HT1080 (cell line): Measurements from ENCODE around the gene MBNL1. TPM values are rescaled to one million over a fixed set of nuclear protein-coding genes. Genes with fewer than 3 reads are reported as not detected.

Experiments used
- DNase-seq: peaks from one replicate; pipeline ENCODE4 v3.0.0-alpha.2; 2015; ENCODE audit warnings: low read depth
- total RNA-seq: library from RNA; depleted of rRNA; stranded (reverse); fragments of >200 nt; shearing (Covaris generic); gene quantifications from 2 replicates; pipeline ENCODE4 v1.2.3, GENCODE V29; 2014

The MBNL1 gene
- total RNA-seq, 1 experiment from 2014 or later = 295 TPM

DNA sequence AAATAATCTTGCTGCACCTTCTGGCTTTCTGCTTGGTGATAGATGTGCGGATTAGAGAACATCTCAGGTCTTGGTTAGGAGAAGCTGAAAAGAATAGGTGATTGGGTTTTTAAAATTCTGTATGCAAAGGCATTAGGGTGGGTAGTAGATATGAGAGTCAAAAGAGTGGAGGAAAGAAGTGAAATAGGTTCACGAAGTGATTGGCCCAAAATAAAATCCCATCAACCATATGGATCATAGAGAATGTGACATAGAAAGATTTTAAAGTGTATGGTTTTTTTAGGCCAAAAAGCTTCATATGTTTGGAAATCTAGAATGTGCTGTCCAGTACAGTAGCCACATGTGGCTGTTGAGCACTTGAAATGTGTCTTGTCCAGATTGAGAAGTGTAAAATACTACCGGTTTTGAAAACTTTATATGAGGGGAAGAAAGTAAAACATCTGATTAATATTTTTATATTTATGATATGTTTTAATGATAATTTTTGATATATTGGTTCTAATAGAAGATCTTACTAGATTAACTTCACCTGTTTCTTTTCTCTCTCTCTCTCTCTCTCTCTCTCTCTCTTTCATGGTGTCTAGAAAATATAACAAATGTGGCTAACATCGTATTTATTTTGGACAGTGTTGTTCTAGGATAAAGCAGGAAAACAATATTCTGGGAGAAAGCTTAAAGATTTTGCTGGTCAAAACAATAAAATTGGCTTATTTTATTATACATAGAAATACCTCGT is 2.9 kb downstream of the MBNL1 start:
- DNase-seq = no peak

DNA sequence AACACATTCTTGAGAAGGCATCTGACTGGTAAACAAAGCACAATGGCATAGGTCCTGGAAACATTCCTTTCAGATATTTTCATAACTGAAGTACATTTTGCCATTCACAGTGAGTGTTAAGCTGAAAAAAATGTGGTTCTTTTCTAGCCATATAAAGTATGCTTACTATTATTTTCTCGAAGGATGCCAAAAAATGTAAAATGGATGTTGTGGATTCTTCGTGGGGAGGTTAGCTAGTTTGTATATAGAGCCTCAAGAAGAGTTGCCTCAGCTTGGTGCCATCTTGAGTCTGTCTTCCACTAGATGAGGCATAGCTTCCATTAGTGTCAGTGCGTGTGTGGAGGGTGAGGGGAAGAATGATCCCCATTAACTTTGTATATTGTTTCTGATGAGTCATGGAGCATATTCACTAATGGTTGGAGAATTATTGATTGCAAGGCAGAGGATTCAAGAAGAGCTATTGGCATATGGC is 4.1 kb downstream of the MBNL1 start:
- no peak for DNase-seq

DNA sequence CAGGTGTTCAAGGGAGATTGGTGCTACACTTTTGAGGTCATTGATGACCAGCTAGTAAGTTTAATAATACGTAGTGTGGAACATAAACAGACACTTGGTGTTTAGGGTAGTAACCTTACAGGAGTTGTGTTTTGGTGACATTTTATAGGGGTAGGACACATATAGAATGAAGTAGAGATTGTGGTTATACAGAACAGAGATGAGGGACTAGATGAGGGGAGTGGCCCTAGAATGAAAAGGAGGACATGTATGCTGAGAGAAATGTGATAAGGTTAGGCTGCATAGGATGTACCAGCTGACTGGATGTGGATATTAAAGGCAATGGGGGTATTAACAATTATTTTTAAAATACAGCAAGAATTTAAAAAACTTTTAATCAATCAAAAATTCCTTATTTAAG is 8.0 kb downstream of the MBNL1 start:
- DNase-seq = no peak

DNA sequence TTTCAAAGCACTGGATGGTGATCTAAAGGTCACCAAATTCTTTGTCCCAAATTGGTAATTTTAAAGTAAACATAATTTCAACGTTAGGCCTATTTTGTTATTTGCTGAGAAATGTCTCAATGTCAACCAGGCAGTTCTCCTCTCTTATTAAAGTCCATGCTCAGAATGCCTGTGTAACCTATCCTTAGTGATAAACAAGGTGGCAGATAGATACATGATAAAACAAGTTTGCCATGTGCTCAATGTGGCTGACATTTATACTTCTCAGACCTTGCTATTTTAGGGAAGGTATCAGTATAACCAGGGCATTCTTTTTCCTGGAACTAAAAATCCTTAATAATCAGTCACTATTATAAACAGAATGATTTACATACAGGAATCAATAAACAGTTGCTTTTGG is 8.5 kb downstream of the MBNL1 start:
- no peak for DNase-seq

DNA sequence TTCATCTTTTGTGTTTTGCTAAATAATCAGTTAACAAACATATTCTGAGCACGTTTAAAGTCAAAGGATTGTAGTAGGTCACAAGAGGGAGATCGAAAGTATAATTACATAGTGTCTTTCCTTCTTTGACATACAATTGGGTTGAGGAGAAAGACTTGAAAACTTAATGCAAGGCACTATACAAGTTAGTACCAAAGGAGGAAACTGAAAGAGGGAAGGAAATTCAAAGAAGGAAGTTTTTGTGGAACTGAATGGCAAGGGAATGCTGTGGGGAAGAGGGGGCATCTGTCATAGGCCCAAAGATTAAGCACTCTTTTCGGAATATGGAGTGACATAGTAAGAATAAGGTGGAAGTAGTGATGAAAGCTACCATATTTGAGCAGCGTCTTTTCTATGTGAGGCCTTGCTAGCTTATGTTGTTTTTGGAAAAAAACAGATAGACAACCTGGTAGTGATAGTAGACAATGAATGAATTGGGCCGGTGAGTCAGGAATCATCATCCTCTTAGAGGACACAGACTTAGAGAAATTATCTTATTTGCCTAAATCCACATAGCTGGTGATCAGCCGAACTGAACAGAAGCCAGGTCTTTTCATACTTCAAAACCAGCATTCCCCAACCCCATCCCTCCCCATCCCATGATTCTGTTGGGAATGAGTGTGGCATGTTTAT is 10.2 kb downstream of the MBNL1 start:
- DNase-seq = no peak

DNA sequence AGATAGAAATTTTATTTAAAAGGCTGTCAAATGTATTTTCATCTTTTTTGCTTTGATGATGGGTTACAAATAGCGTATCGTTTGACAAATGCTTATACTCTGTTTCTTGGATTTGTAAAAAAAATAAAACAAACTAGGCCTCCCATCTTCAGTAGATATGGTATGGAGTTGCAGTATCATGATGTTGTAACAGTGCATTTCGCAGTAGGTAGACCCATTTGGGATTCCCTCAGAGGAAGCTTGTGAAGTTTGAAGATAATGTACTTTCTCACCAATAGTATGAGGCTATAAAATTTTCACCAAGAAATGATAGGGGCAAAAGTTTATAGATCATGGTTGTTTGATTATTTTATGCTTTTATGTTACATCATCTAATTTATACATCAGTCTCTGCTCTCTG is 10.8 kb downstream of the MBNL1 start:
- DNase-seq = no peak

DNA sequence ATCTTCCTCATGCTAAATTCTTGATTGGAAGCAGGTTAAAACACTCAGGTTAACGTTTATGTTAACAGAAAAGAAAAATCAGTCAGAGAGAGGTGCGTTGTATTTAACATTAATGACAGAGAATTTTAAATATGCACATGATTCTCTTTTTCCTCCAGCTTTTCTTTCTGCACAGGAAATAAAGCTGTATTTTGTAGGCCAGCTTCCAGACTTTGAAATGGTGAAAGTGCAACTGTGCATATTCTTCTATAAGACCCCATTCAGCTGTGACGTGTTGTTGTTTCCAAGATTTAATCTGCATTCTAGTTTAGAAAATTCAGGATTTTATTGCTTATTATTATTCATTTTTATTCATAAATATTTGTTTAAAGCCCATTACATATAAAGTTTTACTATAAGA is 11.8 kb downstream of the MBNL1 start:
- no peak for DNase-seq

DNA sequence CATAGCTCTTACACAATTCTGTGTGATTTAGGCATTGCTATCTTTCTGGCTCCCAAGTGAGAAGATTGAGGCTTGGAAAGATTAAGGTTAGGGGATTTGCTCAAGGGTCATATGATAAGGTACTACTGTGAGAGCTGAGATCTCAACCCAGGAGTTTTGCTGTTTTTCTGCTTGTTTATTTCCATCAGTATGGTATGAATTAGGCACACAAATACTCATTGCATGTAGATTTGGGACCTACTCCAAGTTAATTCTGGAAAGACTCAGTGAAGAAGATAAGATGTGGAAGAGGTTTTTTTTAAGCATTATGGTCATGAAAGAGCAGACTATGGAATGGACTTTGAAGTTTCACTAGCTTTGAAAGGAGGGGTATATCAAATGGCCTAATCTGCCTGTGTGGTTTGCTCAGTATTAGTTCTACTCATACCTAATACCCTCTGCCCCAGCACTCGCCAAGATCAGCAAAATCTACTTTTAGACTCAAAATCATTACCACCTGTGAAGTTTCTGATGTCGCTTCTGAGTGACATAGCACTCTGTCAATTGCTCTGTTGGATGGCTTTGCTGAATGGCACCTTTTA is 12.5 kb downstream of the MBNL1 start:
- no peak for DNase-seq

DNA sequence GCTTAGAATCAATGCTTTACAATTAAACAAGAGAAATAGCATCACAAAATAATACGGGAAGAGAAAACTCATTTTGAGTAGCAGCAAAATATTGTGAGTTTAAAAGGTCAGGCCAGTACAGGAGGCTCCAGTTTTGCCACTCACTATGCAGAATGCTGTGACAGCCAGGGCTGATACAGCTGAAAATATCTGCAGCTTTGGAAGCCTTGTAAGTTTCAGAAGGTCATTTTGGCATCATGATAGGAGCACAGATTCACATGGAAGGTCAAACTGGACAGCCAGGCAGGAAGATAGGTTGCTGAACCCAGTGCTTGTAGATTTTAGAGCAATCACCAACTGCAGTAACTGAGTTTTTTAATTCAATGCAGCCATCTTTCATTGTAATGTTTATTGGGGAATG is 14.1 kb downstream of the MBNL1 start:
- no peak for DNase-seq

DNA sequence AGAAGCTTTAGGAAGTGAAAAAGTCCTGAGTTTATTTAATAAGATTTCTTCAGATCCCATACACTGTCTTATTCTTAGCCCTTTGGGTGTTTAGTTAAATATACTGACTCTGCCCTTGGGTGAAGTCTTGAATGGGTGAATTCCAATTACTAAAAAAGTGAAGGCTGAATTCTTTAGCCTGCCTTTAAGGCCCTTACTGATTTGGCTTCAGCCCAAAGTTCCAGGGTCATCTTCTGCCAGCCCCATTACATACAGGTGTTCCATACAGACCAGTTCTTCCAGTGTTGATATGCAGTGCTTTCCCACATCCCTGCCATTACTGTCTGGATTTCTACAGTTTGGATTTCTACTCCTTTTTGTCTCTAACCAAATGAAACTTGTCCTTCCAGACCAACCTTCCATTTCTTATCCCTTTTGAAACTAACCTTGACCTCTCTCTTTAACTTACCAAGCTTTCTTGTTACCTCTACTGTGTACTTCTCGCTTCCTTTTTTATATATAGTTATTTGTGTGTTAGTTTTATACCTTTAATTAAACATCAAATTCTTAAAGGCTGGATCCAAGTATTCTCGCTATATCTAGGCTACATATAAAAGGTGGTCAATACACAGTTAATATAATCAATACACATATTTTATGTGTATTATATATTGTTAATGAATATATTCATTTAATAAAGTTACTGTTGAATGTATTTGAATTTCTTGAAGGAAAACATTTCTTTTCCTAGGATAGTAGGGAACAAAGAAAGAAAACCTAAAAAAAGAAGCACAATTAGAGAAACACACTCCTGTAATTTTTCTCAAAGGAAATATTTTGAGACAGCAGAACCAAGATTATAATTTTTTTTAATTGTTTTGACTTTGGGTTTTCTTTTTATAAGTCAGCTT is 15.0 kb downstream of the MBNL1 start:
- no peak for DNase-seq

DNA sequence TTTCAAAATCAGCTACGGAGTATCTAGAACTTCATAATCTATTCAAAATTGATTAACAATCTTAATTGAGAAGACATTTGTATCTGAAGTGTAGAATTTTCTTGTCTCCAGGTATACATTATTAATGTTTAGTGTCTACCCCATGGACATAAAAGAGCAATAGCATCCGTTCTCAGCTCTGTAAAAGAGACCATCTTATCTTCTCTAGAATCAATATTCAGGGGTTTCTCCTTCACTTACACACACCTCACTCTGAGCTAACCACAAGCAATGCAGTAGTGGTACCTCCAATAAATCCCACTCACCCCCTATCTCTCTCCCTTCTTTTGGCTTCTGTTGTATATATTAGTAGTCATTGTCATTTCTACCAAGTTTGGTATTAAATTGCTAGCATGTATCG is 16.2 kb downstream of the MBNL1 start:
- DNase-seq = no peak

DNA sequence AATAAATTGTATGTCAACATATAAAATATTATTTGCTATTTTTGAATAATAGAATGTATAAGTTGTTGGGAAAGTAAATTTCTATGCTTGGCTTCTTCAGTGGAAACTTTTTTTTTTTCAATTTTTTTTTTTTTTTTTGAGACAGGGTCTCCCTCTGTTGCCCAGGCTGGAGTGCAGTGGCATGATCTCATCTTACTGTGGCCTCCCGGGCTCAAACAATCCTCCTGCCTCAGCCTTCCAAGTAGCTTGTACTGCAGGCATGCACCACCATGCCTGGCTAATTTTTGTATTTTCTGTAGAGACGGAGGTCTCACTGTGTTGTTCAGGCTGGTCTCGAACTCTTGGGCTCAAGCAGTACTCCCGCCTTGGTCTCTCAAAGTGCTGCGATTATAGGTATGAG is 16.8 kb downstream of the MBNL1 start:
- DNase-seq = no peak

DNA sequence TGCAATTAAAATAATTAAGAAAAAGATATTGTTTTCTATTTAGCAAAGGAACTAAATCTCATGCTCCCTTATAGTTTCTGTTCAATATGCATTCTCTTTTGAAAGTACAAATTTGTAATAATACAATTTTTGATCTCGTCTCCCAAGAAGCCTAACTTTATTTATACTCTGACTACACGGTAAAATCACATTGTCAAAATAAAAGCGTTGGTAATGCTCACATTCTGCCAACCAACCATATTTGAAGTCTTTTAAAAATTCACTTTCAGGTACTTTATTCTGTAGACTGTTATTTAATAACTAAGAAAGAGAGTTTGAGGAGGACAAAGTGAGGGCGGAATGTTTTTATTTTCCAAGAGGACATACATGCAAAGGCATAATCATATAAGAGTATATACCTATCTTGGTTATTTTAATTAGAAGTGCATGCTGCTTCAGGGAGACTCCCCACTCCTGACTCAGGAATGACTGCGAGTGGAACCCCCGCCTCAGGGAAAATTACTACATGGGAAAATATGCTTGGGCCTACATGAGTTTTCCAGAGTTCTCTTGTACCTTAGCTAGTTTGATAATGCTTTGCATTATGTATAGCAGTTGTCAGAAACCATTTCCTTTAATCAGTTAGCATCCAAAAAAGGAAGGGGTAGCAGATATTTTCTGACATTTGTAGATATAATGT is 19.3 kb downstream of the MBNL1 start:
- no peak for DNase-seq

DNA sequence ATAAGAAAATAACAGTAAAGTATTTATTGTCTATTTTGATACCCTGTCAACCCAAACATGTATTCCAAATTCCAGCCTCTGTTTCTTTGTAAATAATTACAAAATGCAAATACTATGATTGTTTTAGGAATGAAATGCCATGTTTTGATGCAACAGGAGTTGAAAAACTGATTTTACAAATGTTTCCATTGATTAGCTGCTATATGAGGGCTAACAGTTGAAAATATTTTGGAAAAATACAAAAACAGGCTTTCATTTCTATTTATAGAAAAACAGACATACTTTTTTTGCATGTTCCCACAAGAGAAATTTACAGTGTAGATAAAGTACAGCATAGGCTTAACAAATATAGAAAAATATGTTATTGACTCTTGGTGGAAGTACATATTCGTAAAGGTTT is 20.0 kb downstream of the MBNL1 start:
- DNase-seq = no peak

DNA sequence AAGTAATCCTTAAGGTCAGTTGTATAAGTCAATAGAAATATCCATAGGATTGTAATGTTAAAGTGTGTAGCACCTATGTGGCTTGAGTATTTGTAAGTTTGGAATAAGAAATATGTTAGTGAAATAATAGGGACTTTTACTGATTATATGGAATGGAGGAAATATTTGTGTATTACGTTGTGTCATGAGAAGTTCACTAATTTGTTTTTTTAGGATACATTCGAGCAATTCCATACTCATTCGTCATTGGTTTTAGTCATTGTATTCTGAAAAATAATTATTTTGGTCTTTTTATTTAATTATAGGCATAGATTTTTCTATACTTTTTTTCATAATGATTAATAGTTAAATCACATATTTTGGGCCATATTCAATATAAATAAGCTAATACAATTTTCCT is 21.0 kb downstream of the MBNL1 start:
- DNase-seq = no peak

DNA sequence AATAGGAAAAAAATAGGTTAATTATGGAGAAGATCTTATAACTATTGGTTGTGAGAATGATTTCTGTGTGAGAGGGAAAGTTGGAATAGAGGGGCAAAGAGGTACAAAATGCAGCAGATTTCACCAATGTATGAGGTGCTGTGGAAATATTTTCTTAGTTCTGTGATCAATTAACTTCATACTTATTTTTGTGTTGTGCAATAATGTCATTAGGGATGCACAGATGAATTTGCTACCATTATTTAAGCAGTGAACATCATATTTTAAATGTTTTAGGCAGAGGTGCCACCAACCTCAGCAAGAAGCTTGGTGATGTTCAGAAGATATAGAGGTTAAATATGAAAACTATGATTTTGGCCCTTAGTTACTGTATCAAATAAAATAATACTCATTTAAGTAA is 21.6 kb downstream of the MBNL1 start:
- no peak for DNase-seq

DNA sequence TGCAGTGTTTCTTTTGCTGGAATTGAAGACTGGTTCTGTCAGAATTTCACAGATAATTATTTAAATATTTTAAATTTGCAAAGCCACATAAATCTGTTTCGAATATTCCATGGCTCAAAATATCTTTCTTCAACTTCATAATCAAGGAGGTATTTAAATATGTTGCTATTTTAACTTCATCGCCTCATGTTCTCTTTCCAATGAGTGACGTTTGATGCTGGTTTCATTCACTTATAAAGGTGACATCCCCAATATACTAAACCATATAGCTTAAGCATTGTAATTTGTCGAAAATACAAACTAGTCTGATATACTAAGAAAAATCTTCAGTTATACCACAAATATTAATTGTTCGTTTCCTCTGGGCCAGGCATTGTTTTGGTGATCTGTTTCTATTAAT is 22.5 kb downstream of the MBNL1 start:
- no peak for DNase-seq

DNA sequence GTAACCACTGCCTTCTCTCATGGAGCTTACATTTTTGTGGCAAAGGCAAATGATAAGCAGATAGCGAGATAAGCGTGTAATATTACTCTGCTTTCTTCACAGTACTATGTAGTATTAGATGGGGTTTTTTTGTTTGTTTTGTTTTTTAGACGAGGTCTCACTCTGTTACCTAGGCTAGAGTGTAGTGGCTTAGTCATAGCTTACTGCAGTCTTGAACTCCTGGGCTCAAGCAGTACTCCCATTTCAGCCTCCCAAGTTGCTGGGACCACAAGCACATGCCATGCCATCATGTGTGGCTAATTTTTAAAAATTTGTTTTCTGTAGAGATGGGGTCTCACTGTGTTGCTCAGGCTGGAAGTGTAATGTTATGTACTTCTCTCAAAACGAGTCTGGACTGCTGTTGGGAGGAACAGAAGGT is 22.9 kb downstream of the MBNL1 start:
- no peak for DNase-seq

DNA sequence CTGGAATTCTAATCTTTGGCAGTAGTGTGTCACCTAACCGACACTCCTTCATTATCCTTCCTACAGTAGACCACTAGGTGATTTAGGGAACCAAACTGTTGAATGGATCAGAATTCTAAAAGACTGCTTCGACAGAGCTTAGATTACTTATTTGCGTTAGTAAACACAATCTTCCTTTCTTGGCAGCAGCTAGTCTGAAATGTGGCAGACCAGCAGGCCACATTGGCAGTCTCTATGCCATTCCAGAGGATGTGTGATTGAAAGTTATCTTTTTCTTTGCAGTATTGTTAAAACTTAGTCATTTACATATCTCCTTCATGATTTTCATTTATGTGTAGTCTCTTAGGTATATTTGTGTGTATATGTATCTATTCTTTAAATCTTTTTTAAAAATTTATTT is 23.6 kb downstream of the MBNL1 start:
- DNase-seq = no peak

DNA sequence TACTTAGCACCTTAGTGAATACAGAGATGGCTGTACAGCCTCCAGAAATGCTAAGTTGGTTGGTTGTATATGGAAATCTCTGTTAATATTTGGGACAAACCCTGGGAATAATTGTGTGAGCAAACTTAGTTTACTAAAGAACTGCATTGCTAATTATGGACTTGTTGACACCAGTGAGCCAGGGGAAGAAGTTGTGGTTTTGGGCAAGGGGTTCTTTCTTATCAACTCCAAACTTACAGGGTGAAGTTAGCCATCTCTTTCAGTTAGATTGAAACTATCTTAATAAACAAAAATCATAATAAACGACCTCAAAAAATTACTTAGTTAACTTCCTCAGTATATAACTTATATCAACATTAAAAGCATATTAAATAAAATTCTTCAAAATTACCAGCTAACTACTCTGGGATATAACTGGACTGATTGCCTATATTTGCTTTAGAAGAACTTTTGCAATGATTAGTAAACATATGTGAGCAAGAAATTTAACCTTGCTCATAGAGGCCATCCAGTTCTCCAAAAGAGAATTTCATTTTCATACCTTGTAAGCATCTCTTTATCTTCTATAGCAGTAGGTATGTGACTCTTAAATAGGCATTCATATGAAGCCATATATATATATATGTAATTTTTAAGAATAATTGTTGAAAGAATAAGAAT is 24.7 kb downstream of the MBNL1 start:
- DNase-seq = no peak

DNA sequence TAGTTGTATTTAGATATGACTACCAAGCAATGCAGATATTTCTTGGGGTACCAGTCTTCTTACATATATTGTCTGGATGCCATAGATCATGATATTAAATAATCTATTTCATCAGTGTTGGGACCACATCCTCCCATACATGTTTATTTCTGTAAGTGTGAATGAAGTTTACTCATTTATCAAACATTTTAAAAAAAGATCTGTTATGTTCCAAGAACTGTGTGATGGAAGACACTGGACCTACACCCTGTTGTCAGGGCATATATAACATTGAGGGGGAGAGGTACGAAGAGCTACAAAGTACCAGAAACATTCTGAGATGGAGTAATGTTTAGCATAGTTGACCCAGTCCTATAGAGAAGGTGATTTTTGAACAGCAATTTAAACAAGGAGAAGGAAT is 26.6 kb downstream of the MBNL1 start:
- DNase-seq = no peak
